Activated T-helper 1 cell treated with Interleukin-2 at 50 U/mL for 16 hours (primary cell): ENCODE measurements around the gene HOXC4.
"Not testable (repeated sequence)": the region's sequence is repeated elsewhere in the genome, so short reads cannot be mapped to it uniquely, and the experiment has no call there.

ENCODE experiments used
- DNase-seq: peaks from one replicate; pipeline ENCODE4 v3.0.0-alpha.2; 2020; ENCODE audit warnings: low read depth

Gene HOXC4

GRCh38 chr12:54092943-54093342, 39.3 kb downstream of the HOXC4 start:
- DNase-seq: not testable (repeated sequence)

DNA sequence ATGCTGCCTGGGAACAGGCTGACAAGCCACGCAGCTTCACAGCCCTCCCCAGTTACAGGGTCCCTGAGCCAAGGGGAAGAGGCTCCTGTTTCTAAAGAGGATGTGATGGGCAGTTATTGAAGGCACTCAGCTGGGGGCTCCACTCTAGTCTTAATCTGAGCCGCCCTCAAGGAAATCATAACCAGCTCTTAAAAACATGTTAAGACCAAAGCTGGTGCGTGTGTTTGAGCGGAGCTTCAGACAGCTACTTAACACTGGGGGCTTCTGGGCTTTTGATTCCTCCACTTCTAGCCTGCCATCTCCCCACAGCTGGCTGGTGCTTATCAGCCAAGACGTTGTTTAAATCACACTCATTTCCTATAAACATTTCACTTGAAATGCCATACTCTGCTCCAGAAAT, 42.3 kb downstream of the HOXC4 start:
- not testable (repeated sequence) for DNase-seq

- not testable (repeated sequence) for DNase-seq
Observed at GRCh38 chr12:54098644-54099043, 45.0 kb downstream of the HOXC4 start.

- not testable (repeated sequence) for DNase-seq
Observed at GRCh38 chr12:54100588-54100987, 47.0 kb downstream of the HOXC4 start.

- not testable (repeated sequence) for DNase-seq
Observed at GRCh38 chr12:54102223-54102622, 48.6 kb downstream of the HOXC4 start.

GRCh38 chr12:54103827-54104226, 50.2 kb downstream of the HOXC4 start:
- not testable (repeated sequence) for DNase-seq
